Stomach (tissue), 9 donors: ENCODE results near the gene RTKN. TPM values are rescaled to one million over a fixed set of nuclear protein-coding genes. Genes with fewer than 3 reads are reported as not detected.
A peak's percentile ranks its signal among the peaks of the same experiment; 100 is the strongest.
"Not testable (repeated sequence)": the region's sequence is repeated elsewhere in the genome, so short reads cannot be mapped to it uniquely, and the experiment has no call there.

Source experiments
- DNase-seq, 2 donors: peaks; one replicate each; pipeline versions ENCODE4 v3.0.0 to v3.0.0-alpha.2; 2013 to 2019
- H3K27ac ChIP-seq, 5 donors: fragments of 200-600 bp in 4 of 5; sonication (generic) in 4 of 5; one replicate each; pipeline ENCODE4 v1.5.1; 2013 to 2019; ENCODE audit warnings: mild to moderate bottlenecking in 1 of 5, moderate library complexity in 1 of 5
- H3K27me3 ChIP-seq, 3 donors: fragments of 200-600 bp; sonication (generic); one replicate each; pipeline ENCODE4 v1.5.1; 2017 to 2019; ENCODE audit warnings: mixed run types in 1 of 3
- H3K36me3 ChIP-seq, 4 donors: fragments of 200-600 bp; sonication (generic); 1 replicate in 3 of 4; 2 replicates in 1 of 4; pipeline ENCODE4 v1.5.1; 2016 to 2019
- H3K4me1 ChIP-seq, 4 donors: fragments of 200-600 bp; sonication (generic); one replicate each; pipeline ENCODE4 v1.5.1; 2016 to 2019
- H3K4me3 ChIP-seq, 4 donors: fragments of 200-600 bp; sonication (generic) in 3 of 4; one replicate each; pipeline ENCODE4 v1.5.1; 2016 to 2019; ENCODE audit warnings: mild to moderate bottlenecking in 1 of 4
- H3K9me3 ChIP-seq, 4 donors: fragments of 200-600 bp; sonication (generic); one replicate each; pipeline ENCODE4 v1.5.1; 2016 to 2019
- EP300 ChIP-seq: sonication (generic); formaldehyde crosslinking; IDR thresholded peaks from one replicate; pipeline ENCODE4 v1.6.1; 2017; ENCODE audit warnings: antibody characterized with exemption
- POLR2A ChIP-seq, 4 donors: fragments of 450-650 bp; IDR thresholded peaks; one replicate each; pipeline ENCODE4 v1.6.1; 2016; ENCODE audit warnings: antibody characterized with exemption in 4 of 4, control low read depth in 2 of 4, mild to moderate bottlenecking in 1 of 4, moderate library complexity in 1 of 4
- POLR2AphosphoS5 ChIP-seq, 3 donors: sonication (generic); formaldehyde crosslinking; IDR thresholded peaks; one replicate each; pipeline ENCODE4 v1.6.1; 2016; ENCODE audit warnings: antibody characterized with exemption in 3 of 3
- WGBS, 5 donors: extraction: QIAGEN DNeasy Blood & Tissue Kit in 3 of 5; methylation state at CpG; one replicate each; pipeline versions ENCODE4 v1.1.5 to v1.1.7; 2013 to 2018; 5-methylcytosine and 5-hydroxymethylcytosine counted together
- intact Hi-C: fragments of 100-400 bp; cut with DNase I; formaldehyde crosslinking; loops from one replicate; pipeline ENCODE4 v1.15.1; 2023; ENCODE audit warnings: low total_unique reads
- polyA plus RNA-seq, 3 donors: library from polyadenylated mRNA; stranded (reverse); fragments of 200-250 nt; gene quantifications; one replicate each; pipeline ENCODE4 v1.2.3, GENCODE V29; 2013
- total RNA-seq, 5 donors: library from RNA; depleted of rRNA; stranded (reverse); fragments of >200 nt; gene quantifications; one replicate each; pipeline versions ENCODE4 v1.1.0 to v1.2.3, GENCODE V29; 2014 to 2016
- TF ChIP-seq, protein P1 (sequence below), 7 experiments: fragments of 450-650 bp in 4 of 7; fragments of 200-600 bp in 3 of 7; sonication (generic) in 3 of 7; IDR thresholded peaks; one replicate each; pipeline ENCODE4 v1.5.1; 2016 to 2019; ENCODE audit warnings: antibody characterized with exemption in 7 of 7, control low read depth in 2 of 7, mild to moderate bottlenecking in 1 of 7
- donor health status: healthy with polysubstance abuse.
- donor health status: Bipolar disorder and iron deficiency.
- donor health status: healthy.

Gene RTKN
- total and polyA plus RNA-seq, 8 donors = 10.8 to 125 (median 27.0) TPM

GRCh38 chr2:74486141-74486540, 44.4 kb upstream of the RTKN start:
- intact Hi-C loops = no loop called here

GRCh38 chr2:74483675-74484164, 42.0 kb upstream of the RTKN start:
- H3K27me3 ChIP-seq, DNase-seq, H3K9me3 ChIP-seq: not testable (repeated sequence)
- Histone ChIP-seq H3K4me1 (peaks cover 20 to 49% (median 41%) of the 10 kb centered on the region in 4 donors), H3K4me3 (peak overlapping the region; percentile 76 to 98 (median 92)), H3K27ac (peak overlapping the region in 4 of 5 donors; percentile 91 to 94 (median 92)), H3K36me3 (peaks cover 9 to 63% (median 57%) of the 10 kb centered on the region in 4 donors)
- WGBS, 5 donors = 75 to 80% (median 77%) methylated on average over 19 of the region's 19 CpGs
- intact Hi-C loops = loop anchor here (5.0 kb wide), 1 partner anchor 104 kb away; no protein-coding TSS in a partner anchor

More at GRCh38 chr2:74486141-74486540, 44.4 kb upstream of the RTKN start:
- TF ChIP-seq POLR2A (IDR thresholded peaks at IDR 0.05) (no peak), EP300 (no peak), POLR2AphosphoS5 (IDR thresholded peaks at IDR 0.05) (no peak)
- TF ChIP-seq, protein P1, sequence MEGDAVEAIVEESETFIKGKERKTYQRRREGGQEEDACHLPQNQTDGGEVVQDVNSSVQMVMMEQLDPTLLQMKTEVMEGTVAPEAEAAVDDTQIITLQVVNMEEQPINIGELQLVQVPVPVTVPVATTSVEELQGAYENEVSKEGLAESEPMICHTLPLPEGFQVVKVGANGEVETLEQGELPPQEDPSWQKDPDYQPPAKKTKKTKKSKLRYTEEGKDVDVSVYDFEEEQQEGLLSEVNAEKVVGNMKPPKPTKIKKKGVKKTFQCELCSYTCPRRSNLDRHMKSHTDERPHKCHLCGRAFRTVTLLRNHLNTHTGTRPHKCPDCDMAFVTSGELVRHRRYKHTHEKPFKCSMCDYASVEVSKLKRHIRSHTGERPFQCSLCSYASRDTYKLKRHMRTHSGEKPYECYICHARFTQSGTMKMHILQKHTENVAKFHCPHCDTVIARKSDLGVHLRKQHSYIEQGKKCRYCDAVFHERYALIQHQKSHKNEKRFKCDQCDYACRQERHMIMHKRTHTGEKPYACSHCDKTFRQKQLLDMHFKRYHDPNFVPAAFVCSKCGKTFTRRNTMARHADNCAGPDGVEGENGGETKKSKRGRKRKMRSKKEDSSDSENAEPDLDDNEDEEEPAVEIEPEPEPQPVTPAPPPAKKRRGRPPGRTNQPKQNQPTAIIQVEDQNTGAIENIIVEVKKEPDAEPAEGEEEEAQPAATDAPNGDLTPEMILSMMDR (IDR thresholded peaks at IDR 0.05) = no peak
- WGBS, 5 donors = 70 to 92% (median 75%) methylated on average over 2 of the region's 2 CpGs
- no peak overlapping the region for H3K27ac ChIP-seq
- no peaks in the 10 kb centered on the region for H3K9me3 ChIP-seq
- H3K27me3 ChIP-seq = no peaks in the 10 kb centered on the region
- peaks cover 20 to 65% (median 60%) of the 10 kb centered on the region in 4 donors for H3K36me3 ChIP-seq
- no peak overlapping the region for H3K4me3 ChIP-seq
- no peak for DNase-seq
- H3K4me1 ChIP-seq = peaks cover 16 to 36% (median 27%) of the 10 kb centered on the region in 4 donors

DNA sequence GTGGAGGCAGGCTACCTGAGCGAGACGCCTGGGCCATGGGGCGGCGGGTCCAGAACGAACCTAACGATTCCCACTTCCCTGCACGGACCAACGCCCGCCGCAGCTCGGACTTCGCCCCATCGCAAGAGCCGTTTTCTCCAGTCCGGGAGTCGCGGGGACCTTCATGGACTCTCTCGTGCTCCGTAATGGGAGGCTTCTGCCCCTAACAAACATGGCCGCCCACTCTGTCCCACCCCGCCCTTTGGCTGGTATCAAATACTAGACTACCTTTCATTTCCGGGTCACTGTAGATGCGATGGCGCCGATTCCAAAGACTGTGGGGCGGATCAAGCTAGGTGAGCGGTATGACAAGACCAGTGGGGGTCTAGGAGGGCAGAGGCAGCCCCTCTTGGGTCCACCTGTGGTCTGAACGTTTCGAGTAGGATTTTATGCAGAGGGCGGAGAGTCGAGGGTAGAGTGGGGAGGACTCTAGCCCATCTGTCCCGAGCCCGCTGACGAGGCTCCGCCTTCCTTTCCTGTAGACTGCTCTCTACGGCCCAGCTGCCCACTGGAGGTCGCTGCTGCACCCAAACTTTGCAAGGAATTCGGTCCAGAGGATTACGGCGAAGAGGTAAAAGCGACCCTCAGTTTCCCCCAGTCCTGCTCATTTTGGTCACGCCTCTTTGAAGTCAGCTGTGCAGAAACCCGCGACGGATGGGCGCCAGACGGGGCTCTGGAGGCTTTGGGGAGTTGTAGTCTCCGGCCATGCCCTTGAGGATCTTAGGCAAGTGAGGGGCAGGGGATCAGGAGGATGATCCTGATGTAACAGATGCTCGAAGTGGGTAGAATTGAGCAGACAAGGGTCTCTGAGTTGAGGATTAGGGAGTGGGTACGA, 41.3 kb upstream of the RTKN start, which contains the start of the genes CCDC142 and TTC31:
Gene CCDC142 (minus strand): TSS at position 198 of the 874 bp plus-strand sequence. CDS start 161 bp downstream, at position 37.
Gene TTC31 (plus strand): TSS at position 281 of the 874 bp plus-strand sequence. CDS start 15 bp downstream, at position 296.
- TF ChIP-seq EP300 (no peak), POLR2A (IDR thresholded peaks at IDR 0.05) (no peak), POLR2AphosphoS5 (IDR thresholded peaks at IDR 0.05) (peak; percentile 59 to 87 (median 69))
- TF ChIP-seq, protein P1 (IDR thresholded peaks at IDR 0.05) = peak in 5 of 7 experiments; percentile 63 to 91 (median 78)
- intact Hi-C loops = loop anchor here (5.0 kb wide), 1 partner anchor 104 kb away; no protein-coding TSS in a partner anchor
- peak within 1 kb of the TSS; percentile 76 to 98 (median 92) for H3K4me3 ChIP-seq
- H3K9me3 ChIP-seq = no peaks in the 10 kb centered on the region
- no peaks in the 10 kb centered on the region for H3K27me3 ChIP-seq
- peaks cover 9 to 61% (median 54%) of the 10 kb centered on the region in 4 donors for H3K36me3 ChIP-seq
- peak; percentile 97 to 99 for DNase-seq
- peaks cover 20 to 49% (median 41%) of the 10 kb centered on the region in 4 donors for H3K4me1 ChIP-seq
- peak within 1 kb of the TSS; percentile 80 to 94 (median 92) for H3K27ac ChIP-seq
- 0 to 2% (median 1%) methylated on average over 30 to 50 of the region's 50 CpGs for WGBS, 5 donors

GRCh38 chr2:74481961-74482800, 40.4 kb upstream of the RTKN start:
- TF ChIP-seq, protein P1 (IDR thresholded peaks at IDR 0.05) = no peak
- TF ChIP-seq POLR2A (IDR thresholded peaks at IDR 0.05) (no peak), POLR2AphosphoS5 (IDR thresholded peaks at IDR 0.05) (no peak), EP300 (no peak)
- Histone ChIP-seq H3K9me3 (no peaks in the 10 kb centered on the region), H3K27me3 (no peaks in the 10 kb centered on the region), H3K36me3 (peaks cover 9 to 61% (median 53%) of the 10 kb centered on the region in 4 donors), H3K4me1 (peaks cover 20 to 49% (median 41%) of the 10 kb centered on the region in 4 donors), H3K4me3 (peak overlapping the region; percentile 76 to 98 (median 92)), H3K27ac (peak overlapping the region; percentile 80 to 94 (median 92))
- WGBS, 5 donors = 0 to 8% (median 1%) methylated on average over 17 to 80 of the region's 80 CpGs
- peak in 1 of 2 donors; percentile 62 for DNase-seq
- intact Hi-C loops = loop anchor here (5.0 kb wide), 1 partner anchor 105 kb away; no protein-coding TSS in a partner anchor
